WERI-Rb-1 (cell line): ENCODE measurements around the gene CYB5D1.

Experiments
- DNase-seq: peaks from one replicate; pipeline ENCODE4 v3.0.0-alpha.2; 2020
- H3K27ac ChIP-seq: fragments of 250-450 bp; sonication (Bioruptor Pico); 2 replicates; pipeline ENCODE4 v1.5.1; 2020; ENCODE audit warnings: mild to moderate bottlenecking, moderate library complexity
- H3K27me3 ChIP-seq: fragments of 250-450 bp; sonication (Bioruptor Pico); 2 replicates; pipeline ENCODE4 v1.5.1; 2021; ENCODE audit warnings: mild to moderate bottlenecking, low read depth, moderate library complexity; ENCODE audit not compliant: insufficient read depth, severe bottlenecking
- H3K36me3 ChIP-seq: fragments of 250-450 bp; sonication (Bioruptor Pico); 2 replicates; pipeline ENCODE4 v1.5.1; 2020; ENCODE audit warnings: mild to moderate bottlenecking, moderate library complexity
- H3K4me3 ChIP-seq: 2 replicates; pipeline ENCODE4 v1.5.1; 2011; ENCODE audit warnings: low read depth, mild to moderate bottlenecking, control low read depth, low read length
- H3K9me3 ChIP-seq: fragments of 250-450 bp; sonication (Bioruptor Pico); 2 replicates; pipeline ENCODE4 v1.5.1; 2021; ENCODE audit warnings: mild to moderate bottlenecking, moderate library complexity; ENCODE audit not compliant: severe bottlenecking
- CTCF ChIP-seq: IDR thresholded peaks from 2 replicates; pipeline ENCODE4 v1.5.1; 2011; ENCODE audit warnings: low read depth, mild to moderate bottlenecking, control low read depth, inconsistent platforms, low read length

The CYB5D1 gene

GRCh38 chr17:7824021-7824924 lies 33.5 kb upstream of the CYB5D1 start:
- no peak overlapping the region for H3K4me3 ChIP-seq
- H3K9me3 ChIP-seq = no peaks in the 10 kb centered on the region
- H3K27ac ChIP-seq = no peak overlapping the region
- H3K27me3 ChIP-seq = no peaks in the 10 kb centered on the region
- no peak for TF ChIP-seq CTCF
- DNase-seq = peak; percentile 61
- no peaks in the 10 kb centered on the region for H3K36me3 ChIP-seq

GRCh38 chr17:7825206-7825990 lies 32.4 kb upstream of the CYB5D1 start:
- Histone ChIP-seq H3K36me3 (no peaks in the 10 kb centered on the region), H3K9me3 (no peaks in the 10 kb centered on the region), H3K27ac (0 out of 2 replicates have a peak overlapping the region, but pooled peaks have one; percentile 0), H3K4me3 (no peak overlapping the region), H3K27me3 (no peaks in the 10 kb centered on the region)
- 0 out of 2 replicates have a peak, but pooled peaks have one; percentile 24 for TF ChIP-seq CTCF
- peak; percentile 65 for DNase-seq

- no peaks in the 10 kb centered on the region for H3K36me3 ChIP-seq
- no peak for TF ChIP-seq CTCF
- no peaks in the 10 kb centered on the region for H3K9me3 ChIP-seq
- no peak for DNase-seq
- H3K27me3 ChIP-seq = no peaks in the 10 kb centered on the region
- H3K4me3 ChIP-seq = no peak overlapping the region
- no peak overlapping the region for H3K27ac ChIP-seq
Measured at GRCh38 chr17:7830616-7831015, 27.2 kb upstream of the CYB5D1 start.

GRCh38 chr17:7831233-7831632 lies 26.6 kb upstream of the CYB5D1 start:
- Histone ChIP-seq H3K27ac (no peak overlapping the region), H3K9me3 (no peaks in the 10 kb centered on the region), H3K4me3 (no peak overlapping the region), H3K27me3 (no peaks in the 10 kb centered on the region), H3K36me3 (no peaks in the 10 kb centered on the region)
- no peak for DNase-seq
- no peak for TF ChIP-seq CTCF

GRCh38 chr17:7832431-7832830 lies 25.4 kb upstream of the CYB5D1 start:
- no peak overlapping the region for H3K4me3 ChIP-seq
- no peaks in the 10 kb centered on the region for H3K9me3 ChIP-seq
- no peak for DNase-seq
- H3K27ac ChIP-seq = no peak overlapping the region
- no peaks in the 10 kb centered on the region for H3K27me3 ChIP-seq
- H3K36me3 ChIP-seq = no peaks in the 10 kb centered on the region
- no peak for TF ChIP-seq CTCF
